GM18505 (cell line): ENCODE data around the gene PRKAA2.

ENCODE experiments used
- ATAC-seq: cut with Tn5 transposase; IDR thresholded peaks from one replicate; pipeline ENCODE4 v1.9.1; 2021; ENCODE audit not compliant: unreplicated experiment
- POLR2A ChIP-seq: IDR thresholded peaks from 4 replicates; pipeline ENCODE4 v1.6.1; 2011; ENCODE audit warnings: borderline replicate concordance; ENCODE audit not compliant: insufficient read depth, insufficient read length; ENCODE audit errors: extremely low read depth

The PRKAA2 gene

GRCh38 chr1:56666112-56666608 is 21.0 kb downstream of the PRKAA2 start:
- no peak for ATAC-seq
- no peak for TF ChIP-seq POLR2A

GRCh38 chr1:56670350-56670749 is 25.2 kb downstream of the PRKAA2 start:
- no peak for TF ChIP-seq POLR2A
- no peak for ATAC-seq

GRCh38 chr1:56671085-56671484 is 26.0 kb downstream of the PRKAA2 start:
- TF ChIP-seq POLR2A: no peak
- ATAC-seq: no peak

GRCh38 chr1:56671542-56671941 is 26.4 kb downstream of the PRKAA2 start:
- no peak for TF ChIP-seq POLR2A
- ATAC-seq: no peak

GRCh38 chr1:56672579-56672978 is 27.5 kb downstream of the PRKAA2 start:
- no peak for TF ChIP-seq POLR2A
- ATAC-seq: no peak

GRCh38 chr1:56675763-56676162 is 30.6 kb downstream of the PRKAA2 start:
- no peak for ATAC-seq
- no peak for TF ChIP-seq POLR2A

- ATAC-seq: no peak
- no peak for TF ChIP-seq POLR2A
These were observed 31.5 kb downstream of the PRKAA2 start for GRCh38 chr1:56676571-56677035.

GRCh38 chr1:56683569-56683968 is 38.5 kb downstream of the PRKAA2 start:
- ATAC-seq: no peak
- no peak for TF ChIP-seq POLR2A

GRCh38 chr1:56686169-56686568 is 41.1 kb downstream of the PRKAA2 start:
- no peak for TF ChIP-seq POLR2A
- no peak for ATAC-seq

GRCh38 chr1:56688522-56689026 is 43.5 kb downstream of the PRKAA2 start:
- peak; percentile 68 for ATAC-seq
- no peak for TF ChIP-seq POLR2A

GRCh38 chr1:56696663-56697062 is 51.5 kb downstream of the PRKAA2 start:
- no peak for ATAC-seq
- TF ChIP-seq POLR2A: no peak

GRCh38 chr1:56703747-56704146 is 58.6 kb downstream of the PRKAA2 start:
- TF ChIP-seq POLR2A: no peak
- no peak for ATAC-seq

- no peak for ATAC-seq
- no peak for TF ChIP-seq POLR2A
These were observed 62.3 kb downstream of the PRKAA2 start for GRCh38 chr1:56707379-56707778.

GRCh38 chr1:56709269-56709880 is 64.3 kb downstream of the PRKAA2 start:
- no peak for ATAC-seq
- no peak for TF ChIP-seq POLR2A
